HG02623 (cell line): ENCODE data around the gene SNED1.

Experiments used
- ATAC-seq: cut with Tn5 transposase; IDR thresholded peaks from one replicate; pipeline ENCODE4 v1.9.1; 2021; ENCODE audit warnings: moderate library complexity; ENCODE audit not compliant: unreplicated experiment

The SNED1 gene

GRCh38 chr2:241142063-241142462 is 143.6 kb downstream of the SNED1 start:
- no peak for ATAC-seq

GRCh38 chr2:241142593-241142992 is 144.2 kb downstream of the SNED1 start:
- ATAC-seq = no peak
